SU-DHL-6 (cell line): Measurements from ENCODE around the gene RO60.

ENCODE experiments used
- EZH2phosphoT487 ChIP-seq: fragments of 200-600 bp; sonication (generic), shearing (Covaris generic); conservative IDR thresholded peaks from 2 replicates; pipeline ENCODE4 v1.6.1; 2018; ENCODE audit warnings: mild to moderate bottlenecking, antibody characterized with exemption, low read length, moderate library complexity, mixed read lengths
- TF ChIP-seq, protein P1 (sequence below): fragments of 200-600 bp; sonication (generic); IDR thresholded peaks from one replicate; pipeline ENCODE4 v1.5.1; 2017; ENCODE audit warnings: antibody characterized with exemption, mild to moderate bottlenecking, low read length, moderate library complexity; ENCODE audit not compliant: insufficient read depth, poor library complexity, severe bottlenecking

DNA sequence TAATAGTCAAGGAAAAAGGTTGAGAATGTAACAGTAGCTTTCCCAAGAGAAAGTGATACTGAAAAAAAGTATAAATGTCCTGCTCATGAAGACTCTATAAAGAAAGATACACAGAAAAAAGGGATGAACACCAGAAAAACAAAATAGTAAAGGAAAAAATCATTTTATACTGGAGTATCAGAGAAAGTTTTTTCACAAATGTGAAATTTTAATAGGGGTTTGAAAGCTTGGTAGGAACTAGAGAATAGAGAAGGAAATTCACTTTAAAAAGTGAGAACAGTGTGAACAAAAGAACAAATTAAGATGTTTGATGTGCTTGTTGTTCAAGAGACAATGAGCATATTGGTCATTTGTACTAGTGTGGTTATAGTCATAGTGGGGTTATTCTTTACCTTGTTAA, 25.8 kb upstream of the RO60 start:
- TF ChIP-seq, protein P1, sequence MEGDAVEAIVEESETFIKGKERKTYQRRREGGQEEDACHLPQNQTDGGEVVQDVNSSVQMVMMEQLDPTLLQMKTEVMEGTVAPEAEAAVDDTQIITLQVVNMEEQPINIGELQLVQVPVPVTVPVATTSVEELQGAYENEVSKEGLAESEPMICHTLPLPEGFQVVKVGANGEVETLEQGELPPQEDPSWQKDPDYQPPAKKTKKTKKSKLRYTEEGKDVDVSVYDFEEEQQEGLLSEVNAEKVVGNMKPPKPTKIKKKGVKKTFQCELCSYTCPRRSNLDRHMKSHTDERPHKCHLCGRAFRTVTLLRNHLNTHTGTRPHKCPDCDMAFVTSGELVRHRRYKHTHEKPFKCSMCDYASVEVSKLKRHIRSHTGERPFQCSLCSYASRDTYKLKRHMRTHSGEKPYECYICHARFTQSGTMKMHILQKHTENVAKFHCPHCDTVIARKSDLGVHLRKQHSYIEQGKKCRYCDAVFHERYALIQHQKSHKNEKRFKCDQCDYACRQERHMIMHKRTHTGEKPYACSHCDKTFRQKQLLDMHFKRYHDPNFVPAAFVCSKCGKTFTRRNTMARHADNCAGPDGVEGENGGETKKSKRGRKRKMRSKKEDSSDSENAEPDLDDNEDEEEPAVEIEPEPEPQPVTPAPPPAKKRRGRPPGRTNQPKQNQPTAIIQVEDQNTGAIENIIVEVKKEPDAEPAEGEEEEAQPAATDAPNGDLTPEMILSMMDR: no peak
- TF ChIP-seq EZH2phosphoT487: no peak
